Kidney glomerular epithelial cell (primary cell): ENCODE results near the gene CNTN1.

Experiments used
- DNase-seq: peaks from one replicate; lab custom pipeline; 2025; lab: John Stamatoyannopoulos, UW

The CNTN1 gene

GRCh38 chr12:41120211-41120610 lies 428.0 kb downstream of the CNTN1 start:
- no peak for DNase-seq

DNA sequence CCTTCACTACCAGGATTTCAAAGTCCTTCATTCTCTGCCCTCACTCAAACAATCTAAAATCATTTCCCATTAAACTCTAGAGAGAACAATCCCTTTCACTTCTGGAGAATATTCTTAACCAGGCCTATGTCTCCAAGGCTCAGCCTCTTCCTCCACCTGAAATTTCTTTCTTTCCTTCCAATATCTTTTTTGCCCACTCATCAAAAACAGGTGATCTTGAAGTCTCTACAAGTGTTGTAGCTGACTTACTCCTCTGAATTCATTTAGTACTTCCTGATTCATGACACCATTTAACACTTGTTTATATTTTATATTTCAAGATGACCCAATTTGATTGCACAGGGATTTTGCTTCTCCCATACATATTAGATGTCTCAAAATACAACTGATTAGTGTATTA lies 429.1 kb downstream of the CNTN1 start:
- DNase-seq = no peak
